Measurements from ENCODE around the gene USP40.

USP40 gene

DNA sequence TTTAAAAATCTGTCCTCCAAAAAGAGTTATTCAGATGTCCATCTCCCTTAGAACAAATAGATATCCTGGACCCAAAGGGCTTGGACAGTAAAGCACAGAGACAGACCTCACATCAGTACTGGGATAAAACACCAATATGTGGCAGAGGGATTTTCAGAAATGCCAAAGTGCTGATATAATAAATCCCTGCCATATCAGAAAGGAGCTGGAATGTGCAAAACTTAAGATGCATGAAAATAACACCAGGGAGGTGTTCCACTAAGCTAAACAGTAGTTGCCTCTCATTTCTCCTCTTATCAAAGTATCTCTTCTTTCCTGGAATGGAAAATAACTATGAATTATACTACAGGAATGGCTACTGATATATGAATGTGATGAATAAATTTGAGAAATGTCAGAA lies 13.2 kb downstream of the USP40 start:
- Histone ChIP-seq H3K27ac (ENCODE audit: low read length) (no peak overlapping the region), H3K27me3 (ENCODE audit: control insufficient read depth in 1 of 2, insufficient read depth in 2 of 2, low read length in 2 of 2) (no peaks in the 10 kb centered on the region), H3K9ac (ENCODE audit: low read length in 2 of 2) (no peak overlapping the region), H3K9me3 (ENCODE audit: control insufficient read depth in 2 of 2, low read length in 2 of 2) (no peaks in the 10 kb centered on the region), H3K4me1 (ENCODE audit: control insufficient read depth, insufficient read depth, low read length) (no peaks in the 10 kb centered on the region), H3K36me3 (ENCODE audit: control insufficient read depth in 2 of 2, insufficient read depth in 2 of 2, low read length in 2 of 2) (peaks cover 19 to 23% of the 10 kb centered on the region in 2 donors), H3K4me3 (ENCODE audit: low read length in 2 of 2) (no peak overlapping the region)

DNA sequence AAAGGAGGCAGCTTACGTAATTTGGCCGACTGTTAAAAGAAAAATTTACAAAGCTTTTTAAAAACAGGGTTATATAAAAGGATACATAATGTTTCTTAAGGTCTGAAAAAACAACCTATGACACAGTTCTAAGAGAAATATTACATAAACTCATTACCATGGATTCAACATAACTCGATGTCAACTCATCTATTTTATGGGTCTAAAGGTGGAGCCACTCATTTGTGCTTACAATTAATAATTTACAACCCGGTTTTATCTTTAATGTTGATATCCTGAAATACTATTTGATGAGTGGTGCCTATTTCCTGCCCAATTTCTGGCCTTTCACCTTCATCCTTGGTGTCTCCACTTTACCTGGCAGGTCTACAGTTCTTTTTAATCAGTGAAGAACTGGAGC lies 15.1 kb downstream of the USP40 start:
- no peaks in the 10 kb centered on the region for H3K27me3 ChIP-seq (ENCODE audit: control insufficient read depth in 1 of 2, insufficient read depth in 2 of 2, low read length in 2 of 2)
- no peak overlapping the region for H3K27ac ChIP-seq (ENCODE audit: low read length)
- H3K4me3 ChIP-seq (ENCODE audit: low read length in 2 of 2) = no peak overlapping the region
- no peaks in the 10 kb centered on the region for H3K9me3 ChIP-seq (ENCODE audit: control insufficient read depth in 2 of 2, low read length in 2 of 2)
- no peak overlapping the region for H3K9ac ChIP-seq (ENCODE audit: low read length in 2 of 2)
- H3K36me3 ChIP-seq (ENCODE audit: control insufficient read depth in 2 of 2, insufficient read depth in 2 of 2, low read length in 2 of 2) = peaks cover 27 to 31% of the 10 kb centered on the region in 2 donors
- H3K4me1 ChIP-seq (ENCODE audit: control insufficient read depth, insufficient read depth, low read length) = no peaks in the 10 kb centered on the region

DNA sequence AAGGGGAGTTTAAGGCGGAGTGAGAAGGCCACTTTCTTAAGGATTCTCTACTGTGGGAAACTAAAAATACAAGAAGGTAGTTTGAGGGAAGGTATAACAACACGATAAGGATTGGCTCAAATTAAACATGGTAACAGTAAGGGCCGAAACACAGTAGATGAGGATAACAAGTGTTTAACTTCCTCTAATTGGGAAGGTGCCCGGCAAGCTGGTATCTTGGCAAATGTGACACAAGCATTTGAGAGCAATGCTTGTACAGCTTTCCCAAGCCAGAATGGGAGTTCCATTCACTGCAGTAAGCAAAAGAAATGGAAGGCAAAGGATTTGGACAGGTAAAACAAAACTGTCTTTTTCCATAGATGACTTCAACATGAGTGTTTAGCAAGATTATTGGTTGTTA lies 19.8 kb downstream of the USP40 start:
- H3K36me3 ChIP-seq (ENCODE audit: control insufficient read depth in 2 of 2, insufficient read depth in 2 of 2, low read length in 2 of 2) = peaks cover 34 to 35% of the 10 kb centered on the region in 2 donors
- no peak overlapping the region for H3K27ac ChIP-seq (ENCODE audit: low read length)

DNA sequence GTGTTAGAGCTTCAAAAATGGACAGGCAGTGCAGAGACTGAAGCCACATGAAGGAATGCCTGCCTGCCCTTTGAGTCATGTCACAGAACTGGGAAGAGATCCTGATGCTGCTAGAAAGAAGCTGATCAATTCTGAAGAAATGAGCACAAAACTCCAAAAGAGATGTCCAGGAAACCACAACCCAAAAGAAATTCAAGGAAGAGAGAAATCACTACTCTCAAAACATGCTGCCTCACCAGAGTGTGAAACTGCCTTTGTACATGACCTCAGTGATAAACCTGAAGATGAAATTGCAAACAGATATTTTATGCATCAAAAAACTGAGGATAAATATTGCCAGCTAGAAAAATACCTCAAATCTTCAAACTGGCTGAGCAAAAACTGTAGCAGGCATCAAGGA lies 20.5 kb downstream of the USP40 start:
- Histone ChIP-seq H3K27ac (ENCODE audit: low read length) (no peak overlapping the region), H3K4me1 (ENCODE audit: control insufficient read depth, insufficient read depth, low read length) (no peaks in the 10 kb centered on the region), H3K4me3 (ENCODE audit: low read length in 2 of 2) (no peak overlapping the region), H3K9ac (ENCODE audit: low read length in 2 of 2) (no peak overlapping the region), H3K9me3 (ENCODE audit: control insufficient read depth in 2 of 2, low read length in 2 of 2) (no peaks in the 10 kb centered on the region), H3K27me3 (ENCODE audit: control insufficient read depth in 1 of 2, insufficient read depth in 2 of 2, low read length in 2 of 2) (no peaks in the 10 kb centered on the region), H3K36me3 (ENCODE audit: control insufficient read depth in 2 of 2, insufficient read depth in 2 of 2, low read length in 2 of 2) (peaks cover 32 to 34% of the 10 kb centered on the region in 2 donors)

More for the DNA sequence above, 19.8 kb downstream of the USP40 start:
- no peak overlapping the region for H3K4me3 ChIP-seq (ENCODE audit: low read length in 2 of 2)
- H3K9me3 ChIP-seq (ENCODE audit: control insufficient read depth in 2 of 2, low read length in 2 of 2) = no peaks in the 10 kb centered on the region
- no peaks in the 10 kb centered on the region for H3K4me1 ChIP-seq (ENCODE audit: control insufficient read depth, insufficient read depth, low read length)
- no peak overlapping the region for H3K9ac ChIP-seq (ENCODE audit: low read length in 2 of 2)
- H3K27me3 ChIP-seq (ENCODE audit: control insufficient read depth in 1 of 2, insufficient read depth in 2 of 2, low read length in 2 of 2) = no peaks in the 10 kb centered on the region

DNA sequence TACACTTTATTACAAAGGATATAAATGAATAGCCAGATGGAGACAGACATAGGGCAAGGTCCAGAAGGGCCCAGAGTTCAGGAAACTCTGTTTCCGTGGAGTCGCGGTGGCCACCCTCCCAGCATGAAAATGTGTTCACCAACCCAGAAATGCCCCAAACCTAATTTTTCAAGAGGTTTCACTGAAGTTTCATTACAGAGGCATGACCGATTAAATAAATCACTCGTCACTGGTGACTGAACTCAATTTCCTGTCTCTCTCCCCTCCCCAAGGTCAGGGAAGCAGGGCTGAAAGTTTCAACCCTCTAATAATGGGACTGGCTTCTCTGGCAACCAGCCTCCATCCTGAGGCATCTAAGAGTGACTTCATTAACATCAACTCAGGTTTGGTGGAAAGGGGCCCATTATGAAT lies 22.4 kb downstream of the USP40 start:
- peaks cover 30 to 39% of the 10 kb centered on the region in 2 donors for H3K36me3 ChIP-seq (ENCODE audit: control insufficient read depth in 2 of 2, insufficient read depth in 2 of 2, low read length in 2 of 2)
- H3K27ac ChIP-seq (ENCODE audit: low read length) = no peak overlapping the region
- no peaks in the 10 kb centered on the region for H3K4me1 ChIP-seq (ENCODE audit: control insufficient read depth, insufficient read depth, low read length)
- H3K4me3 ChIP-seq (ENCODE audit: low read length in 2 of 2) = no peak overlapping the region
- H3K9ac ChIP-seq (ENCODE audit: low read length in 2 of 2) = no peak overlapping the region
- no peaks in the 10 kb centered on the region for H3K27me3 ChIP-seq (ENCODE audit: control insufficient read depth in 1 of 2, insufficient read depth in 2 of 2, low read length in 2 of 2)
- no peaks in the 10 kb centered on the region for H3K9me3 ChIP-seq (ENCODE audit: control insufficient read depth in 2 of 2, low read length in 2 of 2)

DNA sequence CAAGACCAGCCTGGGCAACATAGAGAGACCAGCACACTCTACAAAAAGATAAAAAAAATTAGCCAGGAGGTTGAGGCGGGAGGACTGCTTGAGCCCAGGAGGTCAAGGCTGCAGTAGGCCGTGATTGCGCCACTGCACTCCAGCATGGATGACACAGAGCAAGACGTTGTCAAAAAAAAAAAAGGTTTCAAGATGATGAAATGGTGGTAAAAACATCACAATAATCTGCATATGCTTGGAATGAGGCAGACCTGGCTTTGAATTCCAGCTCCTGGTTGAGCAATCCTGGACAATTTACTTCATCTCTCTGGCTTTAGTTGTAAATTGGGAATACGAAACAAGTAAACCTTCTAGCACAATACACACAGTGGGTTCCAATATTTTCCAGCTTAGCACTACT lies 24.1 kb downstream of the USP40 start:
- no peaks in the 10 kb centered on the region for H3K27me3 ChIP-seq (ENCODE audit: control insufficient read depth in 1 of 2, insufficient read depth in 2 of 2, low read length in 2 of 2)
- no peak overlapping the region for H3K9ac ChIP-seq (ENCODE audit: low read length in 2 of 2)
- no peak overlapping the region for H3K27ac ChIP-seq (ENCODE audit: low read length)
- H3K4me3 ChIP-seq (ENCODE audit: low read length in 2 of 2) = no peak overlapping the region
- H3K9me3 ChIP-seq (ENCODE audit: control insufficient read depth in 2 of 2, low read length in 2 of 2) = no peaks in the 10 kb centered on the region
- peaks cover 28 to 33% of the 10 kb centered on the region in 2 donors for H3K36me3 ChIP-seq (ENCODE audit: control insufficient read depth in 2 of 2, insufficient read depth in 2 of 2, low read length in 2 of 2)
- no peaks in the 10 kb centered on the region for H3K4me1 ChIP-seq (ENCODE audit: control insufficient read depth, insufficient read depth, low read length)

DNA sequence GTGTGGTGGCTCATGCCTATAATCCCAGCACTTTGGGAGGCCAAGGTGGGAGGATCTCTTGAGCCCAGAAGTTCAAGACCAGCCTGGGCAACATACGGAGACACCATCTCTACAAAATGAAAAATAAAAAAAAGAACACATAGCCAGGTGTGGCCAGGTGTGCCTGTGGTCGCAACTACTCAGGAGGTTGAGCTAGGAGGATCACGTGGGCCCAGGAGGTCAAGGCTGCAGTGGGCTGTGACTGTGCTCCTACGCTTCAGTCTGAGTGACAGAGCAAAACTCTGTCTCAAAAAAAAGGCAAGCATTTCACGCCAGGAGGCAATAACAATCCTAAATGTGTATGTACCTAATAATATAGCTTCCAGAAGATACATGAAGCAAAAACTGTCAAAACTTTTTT lies 27.8 kb downstream of the USP40 start:
- Histone ChIP-seq H3K4me3 (ENCODE audit: low read length in 2 of 2) (no peak overlapping the region), H3K9ac (ENCODE audit: low read length in 2 of 2) (no peak overlapping the region), H3K4me1 (ENCODE audit: control insufficient read depth, insufficient read depth, low read length) (no peaks in the 10 kb centered on the region), H3K27me3 (ENCODE audit: control insufficient read depth in 1 of 2, insufficient read depth in 2 of 2, low read length in 2 of 2) (no peaks in the 10 kb centered on the region), H3K9me3 (ENCODE audit: control insufficient read depth in 2 of 2, low read length in 2 of 2) (no peaks in the 10 kb centered on the region), H3K27ac (ENCODE audit: low read length) (no peak overlapping the region), H3K36me3 (ENCODE audit: control insufficient read depth in 2 of 2, insufficient read depth in 2 of 2, low read length in 2 of 2) (peaks cover 9 to 17% of the 10 kb centered on the region in 2 donors)

DNA sequence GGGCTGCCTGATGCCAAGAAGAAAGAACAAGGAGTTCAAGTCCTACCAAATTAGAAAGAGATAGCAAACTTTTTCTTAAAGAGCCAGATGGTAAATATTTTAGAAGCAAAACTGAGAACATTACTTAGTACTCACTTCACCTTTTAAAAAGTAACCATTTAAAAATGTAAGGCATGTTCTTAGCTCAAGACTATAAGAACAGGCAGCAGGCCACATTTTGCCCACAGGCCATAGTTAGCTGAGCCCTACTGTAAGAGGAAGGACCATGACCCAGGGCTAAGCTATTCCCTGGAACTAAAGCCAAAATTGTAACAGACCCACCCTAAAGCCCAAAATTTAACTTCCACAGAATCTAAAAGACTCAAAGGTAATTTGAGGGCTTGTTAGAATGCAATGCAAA lies 31.3 kb downstream of the USP40 start:
- peaks cover 16 to 22% of the 10 kb centered on the region in 2 donors for H3K36me3 ChIP-seq (ENCODE audit: control insufficient read depth in 2 of 2, insufficient read depth in 2 of 2, low read length in 2 of 2)

DNA sequence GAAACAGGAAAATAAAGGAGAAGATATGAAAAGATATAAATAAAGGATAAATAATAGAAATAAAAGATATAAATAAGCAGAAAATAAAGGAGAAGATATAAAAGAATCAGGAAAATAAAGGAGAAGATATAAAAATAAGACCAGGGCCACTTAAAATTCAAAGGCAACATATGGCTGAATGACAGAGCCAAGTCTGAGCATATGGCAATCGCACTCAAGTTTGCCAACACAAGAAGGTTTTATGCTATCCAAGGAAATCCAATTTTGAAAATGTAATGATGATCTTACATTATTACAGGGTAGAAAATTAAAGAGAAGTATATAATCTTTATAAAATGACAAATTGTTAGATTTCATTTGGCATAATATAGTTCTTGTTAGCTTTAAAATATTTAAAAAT lies 33.6 kb downstream of the USP40 start:
- H3K4me1 ChIP-seq (ENCODE audit: control insufficient read depth, insufficient read depth, low read length) = no peaks in the 10 kb centered on the region
- no peaks in the 10 kb centered on the region for H3K9me3 ChIP-seq (ENCODE audit: control insufficient read depth in 2 of 2, low read length in 2 of 2)
- no peak overlapping the region for H3K4me3 ChIP-seq (ENCODE audit: low read length in 2 of 2)
- H3K36me3 ChIP-seq (ENCODE audit: control insufficient read depth in 2 of 2, insufficient read depth in 2 of 2, low read length in 2 of 2) = peaks cover 16 to 17% of the 10 kb centered on the region in 2 donors
- H3K27ac ChIP-seq (ENCODE audit: low read length) = no peak overlapping the region
- no peak overlapping the region for H3K9ac ChIP-seq (ENCODE audit: low read length in 2 of 2)
- H3K27me3 ChIP-seq (ENCODE audit: control insufficient read depth in 1 of 2, insufficient read depth in 2 of 2, low read length in 2 of 2) = no peaks in the 10 kb centered on the region

More for the DNA sequence above, 31.3 kb downstream of the USP40 start:
- no peaks in the 10 kb centered on the region for H3K4me1 ChIP-seq (ENCODE audit: control insufficient read depth, insufficient read depth, low read length)
- H3K4me3 ChIP-seq (ENCODE audit: low read length in 2 of 2) = no peak overlapping the region
- no peak overlapping the region for H3K9ac ChIP-seq (ENCODE audit: low read length in 2 of 2)
- H3K27me3 ChIP-seq (ENCODE audit: control insufficient read depth in 1 of 2, insufficient read depth in 2 of 2, low read length in 2 of 2) = no peaks in the 10 kb centered on the region
- no peaks in the 10 kb centered on the region for H3K9me3 ChIP-seq (ENCODE audit: control insufficient read depth in 2 of 2, low read length in 2 of 2)
- H3K27ac ChIP-seq (ENCODE audit: low read length) = no peak overlapping the region

DNA sequence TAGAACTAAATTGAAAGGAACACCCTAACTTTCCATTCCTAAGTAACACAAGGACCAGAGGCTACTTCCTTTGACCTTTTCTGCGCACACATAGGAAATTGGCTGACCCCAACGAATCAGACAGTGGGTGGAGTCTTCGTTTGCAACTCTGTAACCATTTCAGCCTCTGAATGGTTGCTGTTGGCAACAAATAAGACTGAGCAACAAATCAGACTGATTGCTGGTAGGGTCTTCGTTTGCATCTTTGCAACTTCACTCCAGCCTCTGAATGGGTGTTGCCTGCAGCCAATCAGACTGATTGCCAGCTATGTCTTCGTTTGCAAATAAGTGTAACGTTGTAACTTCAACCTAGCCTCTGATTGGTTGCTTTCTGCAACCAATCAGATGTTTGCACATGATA lies 34.6 kb downstream of the USP40 start:
- H3K36me3 ChIP-seq (ENCODE audit: control insufficient read depth in 2 of 2, insufficient read depth in 2 of 2, low read length in 2 of 2) = peaks cover 13 to 17% of the 10 kb centered on the region in 2 donors
- no peak overlapping the region for H3K4me3 ChIP-seq (ENCODE audit: low read length in 2 of 2)
- no peaks in the 10 kb centered on the region for H3K4me1 ChIP-seq (ENCODE audit: control insufficient read depth, insufficient read depth, low read length)
- no peaks in the 10 kb centered on the region for H3K27me3 ChIP-seq (ENCODE audit: control insufficient read depth in 1 of 2, insufficient read depth in 2 of 2, low read length in 2 of 2)
- H3K9ac ChIP-seq (ENCODE audit: low read length in 2 of 2) = no peak overlapping the region
- no peaks in the 10 kb centered on the region for H3K9me3 ChIP-seq (ENCODE audit: control insufficient read depth in 2 of 2, low read length in 2 of 2)
- no peak overlapping the region for H3K27ac ChIP-seq (ENCODE audit: low read length)

DNA sequence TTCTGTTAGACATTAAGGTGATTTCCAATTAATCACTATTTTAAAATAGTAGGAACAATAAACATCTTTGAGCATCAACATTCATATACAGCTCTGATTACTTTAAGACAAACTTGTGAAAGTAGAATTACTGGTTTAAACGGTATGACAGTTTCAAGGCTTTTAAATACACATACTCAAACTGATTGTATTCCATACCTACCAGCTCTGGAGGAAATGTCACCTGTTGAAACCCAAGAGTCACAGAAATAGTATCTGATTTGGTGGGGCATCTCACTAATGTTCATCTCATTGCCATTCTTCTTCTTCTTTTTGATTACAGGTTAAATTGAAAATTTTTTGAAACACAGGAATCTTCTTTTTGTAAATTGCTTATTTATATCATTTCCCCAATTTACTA lies 36.2 kb downstream of the USP40 start:
- no peaks in the 10 kb centered on the region for H3K4me1 ChIP-seq (ENCODE audit: control insufficient read depth, insufficient read depth, low read length)
- no peak overlapping the region for H3K27ac ChIP-seq (ENCODE audit: low read length)
- no peak overlapping the region for H3K4me3 ChIP-seq (ENCODE audit: low read length in 2 of 2)
- no peaks in the 10 kb centered on the region for H3K9me3 ChIP-seq (ENCODE audit: control insufficient read depth in 2 of 2, low read length in 2 of 2)
- no peak overlapping the region for H3K9ac ChIP-seq (ENCODE audit: low read length in 2 of 2)
- no peaks in the 10 kb centered on the region for H3K27me3 ChIP-seq (ENCODE audit: control insufficient read depth in 1 of 2, insufficient read depth in 2 of 2, low read length in 2 of 2)
- H3K36me3 ChIP-seq (ENCODE audit: control insufficient read depth in 2 of 2, insufficient read depth in 2 of 2, low read length in 2 of 2) = peaks cover 12 to 20% of the 10 kb centered on the region in 2 donors

All from stomach smooth muscle (tissue), 2 donors.